GM12892 (cell line): ENCODE measurements around the gene FTO.

Source experiments
- POLR2A ChIP-seq: IDR thresholded peaks from 2 replicates; pipeline ENCODE4 v1.6.1; 2011; ENCODE audit warnings: low read depth, low read length, control low read depth
- POLR2AphosphoS5 ChIP-seq: IDR thresholded peaks from 2 replicates; pipeline ENCODE4 v1.6.1; 2011; ENCODE audit warnings: low read depth, low read length, control low read depth

- TF ChIP-seq POLR2A (no peak), POLR2AphosphoS5 (no peak)
These were observed 243.7 kb downstream of the FTO start for GRCh38 chr16:53947642-53948041.
